Measurements from ENCODE around the gene CCDC24.

- no peak for TF ChIP-seq EZH2 (IDR thresholded peaks at IDR 0.05; ENCODE audit: low read length, missing control alignments)
- TF ChIP-seq CTCF (conservative IDR thresholded peaks at IDR 0.05 in 1 of 2, IDR thresholded peaks at IDR 0.05 in 1 of 2; ENCODE audit: low read depth in 1 of 2, low read length in 2 of 2), result no peak
Observed at GRCh38 chr1:43982808-43983207, 8.6 kb upstream of the CCDC24 start.
